HepG2 (cell line): ENCODE results near the gene TRRAP. TPM values are rescaled to one million over a fixed set of nuclear protein-coding genes. Genes with fewer than 3 reads are reported as not detected.

ENCODE experiments used
- ATAC-seq: fragments of 200-7000 bp; cut with Tn5 transposase; 3 replicates; pipeline ENCODE4 v1.9.1; 2020; ENCODE audit warnings: mild to moderate bottlenecking, moderate library complexity
- BruUV-seq: library from RNA; stranded (reverse); fragments of 400-500 nt; replicated peaks from 2 replicates; lab custom pipeline; 2021; lab: Mats Ljungman, UMichigan
- CTCF ChIA-PET: fragments of 300-600 bp; formaldehyde crosslinking; extraction: SDS; loops from one replicate; lab custom pipeline; 2021; ENCODE audit warnings: low total read pairs, inconsistent platforms, low intra/inter-chr PET ratio; lab: Yijun Ruan, JAX
- POLR2A ChIA-PET: fragments of 350-600 bp; sonication (Branson Sonifier 250); formaldehyde crosslinking; loops from one replicate; lab custom pipeline; 2020; ENCODE audit warnings: antibody characterized with exemption, inconsistent platforms; lab: Yijun Ruan, JAX
- DNase-seq: peaks from one replicate; pipeline ENCODE4 v3.0.0-alpha.2; 2015; ENCODE audit warnings: low spot score
- FAIRE-seq: peaks from 3 replicates; lab custom pipeline; 2011; peaks lifted over from hg19 to GRCh38; lab: Jason Lieb, UNC
- H2AFZ ChIP-seq: one replicate; pipeline ENCODE4 v1.6.1; 2011; ENCODE audit warnings: low read length, inconsistent platforms
- H3K27ac ChIP-seq: fragments of 300-600 bp; 3 replicates; pipeline ENCODE4 v1.8.0; 2011; ENCODE audit warnings: mixed run types, mild to moderate bottlenecking, mixed read lengths, low read length, inconsistent platforms; ENCODE audit not compliant: insufficient read depth; ENCODE audit errors: extremely low read length
- H3K27me3 ChIP-seq, 2 experiments: fragments of 200-600 bp in 1 of 2; 2 replicates in 1 of 2; 3 replicates in 1 of 2; pipeline versions ENCODE4 v1.6.0 to v1.8.0; 2011; ENCODE audit warnings: low read length in 2 of 2, mild to moderate bottlenecking in 2 of 2, moderate library complexity in 2 of 2, inconsistent platforms in 1 of 2; ENCODE audit not compliant: insufficient read depth in 2 of 2, control insufficient read depth in 1 of 2
- H3K36me3 ChIP-seq, 2 experiments: fragments of 200-600 bp in 1 of 2; replicated peaks in 1 of 2; 2 replicates in 1 of 2; 3 replicates in 1 of 2; pipeline versions ENCODE4 v1.5.1 to v1.8.0; 2011; ENCODE audit warnings: low read length in 2 of 2, inconsistent platforms in 1 of 2; ENCODE audit not compliant: insufficient read depth in 2 of 2, control insufficient read depth in 1 of 2
- H3K4me1 ChIP-seq: 2 replicates; pipeline ENCODE4 v1.5.1; 2012; ENCODE audit warnings: low read length, inconsistent platforms; ENCODE audit not compliant: insufficient read depth
- H3K4me2 ChIP-seq: 2 replicates; pipeline ENCODE4 v1.6.0; 2011; ENCODE audit warnings: low read depth, low read length, inconsistent platforms
- H3K4me3 ChIP-seq, 3 experiments: fragments of 200-600 bp in 1 of 3; sonication (generic), shearing (Covaris generic) in 1 of 3; replicated peaks in 1 of 3; 2 replicates each; pipeline ENCODE4 v1.5.1; 2011 to 2016; ENCODE audit warnings: low read length in 3 of 3, inconsistent platforms in 2 of 3, low read depth in 2 of 3, mild to moderate bottlenecking in 2 of 3, control low read depth in 1 of 3, mixed read lengths in 1 of 3; ENCODE audit not compliant: insufficient read depth in 1 of 3
- H3K79me2 ChIP-seq: one replicate; pipeline ENCODE4 v1.6.1; 2011; ENCODE audit warnings: low read length, inconsistent platforms; ENCODE audit not compliant: insufficient read depth
- H3K9ac ChIP-seq: 2 replicates; pipeline ENCODE4 v1.6.0; 2011; ENCODE audit warnings: mild to moderate bottlenecking, low read depth, low read length, inconsistent platforms; ENCODE audit not compliant: insufficient read depth
- H3K9me3 ChIP-seq: 2 replicates; pipeline ENCODE4 v1.5.1; 2012; ENCODE audit warnings: mild to moderate bottlenecking, low read length
- H4K20me1 ChIP-seq: 2 replicates; pipeline ENCODE4 v1.6.0; 2011; ENCODE audit warnings: inconsistent platforms, mild to moderate bottlenecking, low read length, moderate library complexity; ENCODE audit not compliant: insufficient read depth
- ATF1 ChIP-seq: IDR thresholded peaks from 2 replicates; pipeline ENCODE4 v1.6.1; 2016; ENCODE audit warnings: mild to moderate bottlenecking, control low read depth
- HNF4A ChIP-seq: sonication (generic); formaldehyde crosslinking; IDR thresholded peaks from 2 replicates; pipeline ENCODE4 v1.4.0; 2020; ENCODE audit warnings: missing genetic modification reagents
- HNRNPL ChIP-seq: fragments of 200-400 bp; formaldehyde crosslinking; IDR thresholded peaks from 2 replicates; pipeline ENCODE4 v1.6.1; 2017; ENCODE audit warnings: mild to moderate bottlenecking, low read depth, low read length
- KAT7 ChIP-seq: IDR thresholded peaks from 2 replicates; pipeline ENCODE4 v1.6.1; 2018; ENCODE audit warnings: borderline replicate concordance, missing compliant biosample characterization
- MAFK ChIP-seq, 2 experiments: IDR thresholded peaks in 1 of 2; conservative IDR thresholded peaks in 1 of 2; 2 replicates each; pipeline ENCODE4 v1.6.1; 2011; ENCODE audit warnings: improper control_type of control experiment in 2 of 2, low read length in 2 of 2
- MBNL3 ChIP-seq: fragments of 250-450 bp; sonication (Bioruptor Pico); conservative IDR thresholded peaks from 2 replicates; pipeline ENCODE4 v1.8.0; 2022; ENCODE audit warnings: mild to moderate bottlenecking, inconsistent platforms
- NFAT5 ChIP-seq: sonication (generic); formaldehyde crosslinking; IDR thresholded peaks from 2 replicates; pipeline ENCODE4 v1.4.0; 2020; ENCODE audit warnings: missing genetic modification reagents
- NFIC ChIP-seq: IDR thresholded peaks from 2 replicates; pipeline ENCODE4 v1.6.1; 2012; ENCODE audit warnings: mild to moderate bottlenecking, low read length, inconsistent platforms
- ONECUT2 ChIP-seq: sonication (generic); formaldehyde crosslinking; IDR thresholded peaks from 2 replicates; pipeline ENCODE4 v1.4.0; 2020; ENCODE audit warnings: missing genetic modification reagents
- TEAD3 ChIP-seq: optimal IDR thresholded peaks from 2 replicates; pipeline ENCODE3; 2016; ENCODE audit warnings: borderline replicate concordance
- TFDP2 ChIP-seq: sonication (generic); formaldehyde crosslinking; IDR thresholded peaks from 2 replicates; pipeline ENCODE4 v1.4.0; 2020; ENCODE audit warnings: missing genetic modification reagents
- YEATS2 ChIP-seq: sonication (generic); formaldehyde crosslinking; IDR thresholded peaks from 2 replicates; pipeline ENCODE4 v1.4.0; 2020; ENCODE audit warnings: missing genetic modification reagents, borderline replicate concordance
- ZMYM3 ChIP-seq: sonication (generic); formaldehyde crosslinking; IDR thresholded peaks from 2 replicates; pipeline ENCODE4 v1.5.1; 2020; ENCODE audit warnings: mild to moderate bottlenecking, missing genetic modification reagents
- ZNF569 ChIP-seq: sonication (generic); formaldehyde crosslinking; IDR thresholded peaks from 2 replicates; pipeline ENCODE4 v1.5.0; 2020; ENCODE audit warnings: mild to moderate bottlenecking, missing genetic modification reagents, moderate library complexity, borderline replicate concordance
- ZNF572 ChIP-seq: sonication (generic); formaldehyde crosslinking; IDR thresholded peaks from 2 replicates; pipeline ENCODE4 v1.5.1; 2020; ENCODE audit warnings: mild to moderate bottlenecking, missing genetic modification reagents
- ZNF615 ChIP-seq: sonication (generic); formaldehyde crosslinking; IDR thresholded peaks from 2 replicates; pipeline ENCODE4 v1.5.0; 2020; ENCODE audit warnings: mild to moderate bottlenecking, missing genetic modification reagents, borderline replicate concordance
- WGBS: methylation state at CpG from one replicate; pipeline ENCODE4 v1.1.6; 2017; ENCODE audit warnings: low lambda C conversion rate; 5-methylcytosine and 5-hydroxymethylcytosine counted together
- in situ Hi-C: cut with HindIII; loops from 2 replicates; pipeline ENCODE4 v1.10.0; 2017; ENCODE audit warnings: low pct_unique_long_range_greater_than_20kb; ENCODE audit not compliant: extremely low pct_ligation_motif_present
- intact Hi-C: fragments of 100-400 bp; cut with micrococcal nuclease; formaldehyde crosslinking; loops from one replicate; pipeline ENCODE4 v1.10.0; 2022; ENCODE audit not compliant: unreplicated experiment
- polyA plus RNA-seq, 8 experiments: library from polyadenylated mRNA; depleted of rRNA in 3 of 8; stranded (reverse) in 7 of 8; unstranded in 1 of 8; fragments of >200 nt; fragmentation: Illumina TruSeq in 4 of 8; extraction: Trizol in 4 of 8; gene quantifications; 2 replicates each; pipeline versions ENCODE4 v1.2.1 to v1.2.3, GENCODE V29; 2011 to 2016; ENCODE audit warnings: low read depth in 4 of 8, missing spikeins in 1 of 8, mixed read lengths in 1 of 8; ENCODE audit not compliant: insufficient read depth in 1 of 8
- total RNA-seq, 5 experiments: library from RNA; depleted of rRNA; stranded (reverse); fragments of >200 nt; fragmentation: Illumina TruSeq; extraction: Trizol; gene quantifications; 2 replicates each; pipeline ENCODE4 v1.2.3, GENCODE V29; 2016; ENCODE audit warnings: low read depth in 1 of 5

Gene TRRAP
- total and polyA plus RNA-seq, 2 of the 13 experiments (the other 11 are each of a cell fraction or from before 2014, with no cell fraction given): 8.6 to 10.5 TPM

- no peak overlapping the region for H3K27ac ChIP-seq
- CTCF ChIA-PET: no interaction called here
- H3K9me3 ChIP-seq: no peaks in the 10 kb centered on the region
- no peak overlapping the region for H3K4me3 ChIP-seq
- no peaks in the 10 kb centered on the region; a peak in 1 of 5 replicates for H3K27me3 ChIP-seq
- no peaks in the 10 kb centered on the region for H3K4me1 ChIP-seq
- in situ Hi-C loops: no loop called here
- DNase-seq: no peak
- POLR2A ChIA-PET: no interaction called here
- BruUV-seq: no TSS peak
- H3K9ac ChIP-seq: no peak overlapping the region
- H2AFZ ChIP-seq: no peak overlapping the region
- H3K36me3 ChIP-seq: no peaks in the 10 kb centered on the region
- TF ChIP-seq YEATS2 (CRISPR knock-in tag) (no peak), MBNL3 (CRISPR knock-in tag) (no peak), HNF4A (no peak), TEAD3 (no peak), ZNF569 (CRISPR knock-in tag) (no peak), ATF1 (CRISPR knock-in tag) (no peak), KAT7 (CRISPR knock-in tag) (no peak), MAFK (conservative IDR thresholded peaks at IDR 0.05 in 1 of 2, IDR thresholded peaks at IDR 0.05 in 1 of 2; ENCODE audit: low read length in 2 of 2) (no peak), ZNF615 (CRISPR knock-in tag) (no peak), TFDP2 (CRISPR knock-in tag) (no peak), HNRNPL (no peak), ONECUT2 (no peak), ZNF572 (CRISPR knock-in tag) (no peak), ZMYM3 (CRISPR knock-in tag) (no peak), NFIC (no peak), NFAT5 (no peak)
- no peaks in the 10 kb centered on the region for H4K20me1 ChIP-seq
- no peak for FAIRE-seq
- WGBS: 24% methylated on average over 2 of the region's 2 CpGs
- intact Hi-C loops: no loop called here
- ATAC-seq: no peak
- no peak overlapping the region for H3K4me2 ChIP-seq
- H3K79me2 ChIP-seq: no peaks in the 10 kb centered on the region
Measured at GRCh38 chr7:98833022-98833421, 45.3 kb upstream of the TRRAP start.
